ENCODE data around the gene EPHA2.

DNA sequence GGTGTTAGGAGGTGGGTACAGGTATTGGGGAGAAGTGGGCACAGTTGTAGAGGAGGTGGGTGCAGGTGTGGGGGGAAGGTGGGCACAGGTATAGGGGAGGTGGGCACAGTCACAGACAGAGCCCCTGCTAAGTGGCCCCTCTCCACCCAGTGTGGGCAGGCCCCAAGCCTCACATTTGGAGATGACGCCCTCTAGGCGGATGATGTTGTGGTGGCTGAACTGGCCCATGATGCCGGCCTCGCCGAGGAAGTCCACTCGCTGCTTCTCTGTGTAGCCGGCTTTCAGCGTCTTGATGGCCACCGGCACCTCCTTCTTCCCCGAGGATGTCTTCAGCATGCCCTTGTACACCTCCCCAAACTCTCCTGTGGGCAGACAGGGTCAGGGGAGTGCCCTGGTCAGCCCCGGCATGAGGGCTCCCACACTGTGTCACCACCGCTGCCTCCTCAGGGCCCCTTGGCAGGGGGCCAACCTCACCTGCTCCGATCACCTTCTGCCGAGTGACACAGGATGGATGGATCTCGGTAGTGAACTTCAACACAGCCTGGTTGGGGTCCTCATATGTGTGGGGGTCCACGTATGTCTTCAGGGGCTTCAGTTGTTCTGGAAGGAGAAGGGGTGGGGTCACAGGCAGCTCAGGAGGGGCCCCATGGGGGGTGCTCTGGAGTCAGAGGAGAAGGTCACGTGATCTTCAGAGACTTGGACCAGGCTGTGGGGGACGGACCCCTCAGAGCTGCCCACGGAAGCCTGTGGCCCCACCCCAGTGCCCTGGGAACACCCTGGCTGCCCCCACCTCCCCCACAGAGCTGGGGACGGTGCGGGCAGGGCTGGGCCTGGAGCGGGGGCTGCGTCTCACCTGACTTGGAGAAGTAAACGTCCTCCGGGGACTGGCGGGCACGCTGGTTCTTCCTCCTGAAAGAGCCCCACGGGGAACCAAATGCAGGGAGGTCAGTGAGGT, 22.6 kb downstream of the EPHA2 start:
- TF ChIP-seq TAF1 (IDR thresholded peaks at IDR 0.05; ENCODE audit: borderline replicate concordance, low read depth, low read length) (no peak), CTCF (IDR thresholded peaks at IDR 0.05) (no peak), RCOR1 (IDR thresholded peaks at IDR 0.05; ENCODE audit: low read length) (no peak), SMC3 (IDR thresholded peaks at IDR 0.05; ENCODE audit: low read depth, low read length) (no peak), ELF1 (IDR thresholded peaks at IDR 0.05) (no peak), FOXJ3 (CRISPR knock-in tag; IDR thresholded peaks at IDR 0.05) (no peak), POLR2AphosphoS5 (IDR thresholded peaks at IDR 0.05; ENCODE audit: low read depth, low read length) (no peak)
